Measurements from ENCODE around the gene GNAT2.
"Not testable (repeated sequence)": the region's sequence is repeated elsewhere in the genome, so short reads cannot be mapped to it uniquely, and the experiment has no call there.

Gene GNAT2

DNA sequence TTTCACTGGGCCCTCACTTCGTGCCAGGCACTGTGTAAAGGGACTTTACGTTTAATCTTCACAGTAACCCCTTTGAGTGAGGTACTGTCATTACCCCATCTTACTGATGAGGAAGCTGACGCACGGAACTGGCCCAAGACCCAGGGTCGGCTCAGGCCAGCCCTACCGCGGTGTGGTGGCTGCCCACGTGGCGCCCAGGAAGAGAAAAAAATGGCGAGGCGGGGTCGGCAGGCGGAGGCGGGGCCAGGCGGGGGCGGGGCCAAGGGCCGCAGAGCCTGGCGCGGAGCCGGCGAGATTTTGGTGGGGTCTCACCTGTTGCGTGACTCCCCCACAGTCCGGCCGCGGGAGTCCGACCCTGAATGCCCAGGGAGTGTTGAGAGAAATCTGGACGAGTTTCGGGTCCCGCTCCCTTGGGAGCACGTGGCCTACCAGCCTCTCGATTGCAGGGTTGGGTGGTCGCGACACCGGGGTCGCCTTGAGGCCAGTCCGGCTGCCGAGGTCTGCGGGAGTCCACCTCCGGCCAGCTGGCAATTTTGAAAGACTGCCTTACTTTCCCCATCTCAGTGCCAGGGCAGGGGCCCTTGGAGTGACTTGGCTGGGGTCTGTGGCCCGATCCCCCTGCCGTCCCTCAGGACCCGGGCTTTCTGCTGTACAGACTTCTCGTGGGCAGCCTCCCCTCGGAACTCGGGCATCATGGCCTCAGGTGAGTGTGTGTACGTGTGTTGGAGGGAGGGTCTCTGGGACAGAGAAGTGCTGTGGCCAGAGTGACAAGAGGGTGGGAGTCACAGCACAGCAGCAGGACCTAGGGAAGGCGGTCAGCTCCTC, at the start of gene GNAT2, which contains the start of gene AMPD2:
GNAT2 (minus strand) TSS at position 41 of the 825 bp plus-strand sequence. CDS start 6,746 bp downstream, outside the sequence.
AMPD2 (plus strand) TSS at position 262 of the 825 bp plus-strand sequence. CDS start 1,339 bp downstream, outside the sequence.
- no peak for DNase-seq

DNA sequence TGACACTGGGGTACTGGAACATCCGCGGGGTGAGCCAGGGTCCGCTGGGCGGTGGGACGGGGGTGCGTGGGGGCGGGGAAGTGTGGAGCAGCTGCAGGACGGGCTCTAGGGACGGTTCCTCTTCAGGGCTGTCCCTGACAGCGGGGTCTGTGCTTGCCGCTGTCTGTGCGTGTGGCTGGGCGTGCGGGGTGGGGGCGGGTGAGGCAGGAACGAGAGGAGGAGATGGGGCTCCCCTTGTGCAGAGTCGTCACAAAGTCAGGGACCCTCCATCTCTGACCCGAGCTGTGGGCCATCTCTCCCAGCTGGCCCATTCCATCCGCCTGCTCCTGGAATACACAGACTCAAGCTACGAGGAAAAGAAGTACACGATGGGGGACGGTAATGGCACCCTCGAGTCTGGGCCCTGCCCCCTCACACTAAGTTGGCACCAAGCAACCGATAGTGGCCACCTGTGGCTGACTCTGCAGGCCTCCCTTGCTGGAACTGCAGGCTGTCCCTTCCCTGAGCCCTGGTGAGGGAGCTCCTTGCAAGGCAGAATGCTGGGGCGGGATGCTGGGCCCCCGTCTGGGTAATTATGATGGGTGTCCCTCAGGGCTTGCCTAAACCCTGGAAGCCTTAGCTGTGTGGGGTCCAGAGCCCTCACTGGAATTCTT, 48.8 kb upstream of the GNAT2 start:
- no peak for DNase-seq

DNA sequence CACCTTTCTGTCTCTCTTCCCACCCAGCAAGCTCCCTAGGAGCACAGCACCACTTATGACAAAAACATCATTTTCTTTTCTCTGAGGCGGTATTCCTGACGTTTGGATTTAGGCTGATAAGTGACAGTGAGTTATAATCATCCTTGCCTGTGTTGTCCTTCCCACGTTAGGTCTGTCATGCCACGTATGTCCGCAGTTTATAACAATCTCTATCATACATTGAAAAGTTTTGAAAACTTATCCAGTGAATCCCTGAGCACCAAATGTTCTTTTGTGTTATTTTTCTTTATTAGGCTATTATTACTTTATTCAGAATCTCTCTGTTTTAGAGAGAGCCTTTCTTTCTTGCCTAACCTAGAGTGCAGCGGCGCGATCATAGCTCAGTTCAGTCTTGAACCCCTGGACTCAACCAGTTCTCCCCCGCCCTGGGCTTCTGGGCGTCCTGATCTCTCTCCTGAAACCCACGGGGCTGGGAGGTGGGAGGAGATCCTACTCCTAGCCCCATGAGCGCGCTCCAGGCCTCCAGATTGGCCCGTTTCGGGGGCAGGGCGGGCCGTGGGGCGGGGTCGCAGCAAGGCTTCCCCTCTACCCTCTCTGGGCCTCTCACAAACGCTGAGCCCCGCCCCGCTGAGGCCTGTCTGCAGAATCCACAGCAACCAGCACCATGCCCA, 48.2 kb upstream of the GNAT2 start, which contains the start of gene GSTM2:
GSTM2 (plus strand) TSS at position 606 of the 671 bp plus-strand sequence; CDS start at position 665, 59 bp downstream.
- DNase-seq: peak; percentile 82

DNA sequence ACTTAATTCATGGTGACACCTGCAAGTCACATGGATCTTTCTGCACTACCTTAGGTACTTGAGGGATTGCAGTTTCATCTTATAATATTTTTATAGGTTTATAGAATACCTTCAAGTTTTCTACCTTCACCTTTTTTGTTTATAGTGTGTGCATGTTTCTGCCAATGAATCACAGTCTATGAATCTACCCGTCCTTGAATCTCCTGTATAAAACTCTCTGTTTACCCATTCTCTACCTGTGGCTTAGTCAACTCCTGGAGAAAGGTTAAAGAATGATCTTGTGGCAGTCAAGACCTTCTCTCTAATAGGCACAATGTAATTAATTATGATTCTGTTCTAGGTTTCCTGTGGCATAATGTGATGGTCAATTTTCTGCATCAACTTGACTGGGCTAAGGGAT, 45.3 kb upstream of the GNAT2 start:
- no peak for DNase-seq

DNA sequence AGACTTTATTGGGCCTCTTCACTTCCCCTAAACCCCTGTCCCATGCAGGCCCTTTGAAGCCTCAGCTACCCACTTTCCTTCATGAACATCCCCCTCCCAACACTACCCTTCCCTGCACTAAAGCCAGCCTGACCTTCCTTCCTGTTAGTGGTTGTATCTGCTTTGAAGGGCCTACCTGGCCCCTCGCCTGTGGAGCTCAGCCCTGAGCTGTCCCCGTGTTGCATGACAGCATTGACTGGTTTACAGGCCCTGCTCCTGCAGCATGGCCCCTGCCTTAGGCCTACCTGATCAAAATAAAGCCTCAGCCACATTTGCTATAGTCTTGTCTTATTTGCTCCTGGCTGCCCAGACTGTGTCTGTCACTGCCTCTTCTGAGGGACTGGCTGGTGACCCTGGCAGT, 42.0 kb upstream of the GNAT2 start:
- no peak for DNase-seq

DNA sequence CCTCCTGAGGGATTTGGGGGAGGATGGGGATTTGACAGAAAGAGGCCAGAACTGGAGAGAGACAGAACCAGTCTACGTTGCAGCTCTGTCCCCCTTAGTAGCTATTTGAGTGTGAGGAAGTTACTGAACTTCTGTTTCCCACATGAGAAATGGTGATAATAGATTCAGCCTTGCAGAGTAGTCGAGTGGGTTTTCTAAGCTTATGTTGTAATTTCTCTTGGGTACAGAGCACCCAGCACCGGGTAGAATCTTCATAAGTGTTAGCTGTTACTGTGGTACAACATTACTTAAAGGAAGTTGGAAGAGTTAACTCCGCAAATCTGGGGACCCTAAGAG, 41.2 kb upstream of the GNAT2 start:
- DNase-seq: not testable (repeated sequence)

DNA sequence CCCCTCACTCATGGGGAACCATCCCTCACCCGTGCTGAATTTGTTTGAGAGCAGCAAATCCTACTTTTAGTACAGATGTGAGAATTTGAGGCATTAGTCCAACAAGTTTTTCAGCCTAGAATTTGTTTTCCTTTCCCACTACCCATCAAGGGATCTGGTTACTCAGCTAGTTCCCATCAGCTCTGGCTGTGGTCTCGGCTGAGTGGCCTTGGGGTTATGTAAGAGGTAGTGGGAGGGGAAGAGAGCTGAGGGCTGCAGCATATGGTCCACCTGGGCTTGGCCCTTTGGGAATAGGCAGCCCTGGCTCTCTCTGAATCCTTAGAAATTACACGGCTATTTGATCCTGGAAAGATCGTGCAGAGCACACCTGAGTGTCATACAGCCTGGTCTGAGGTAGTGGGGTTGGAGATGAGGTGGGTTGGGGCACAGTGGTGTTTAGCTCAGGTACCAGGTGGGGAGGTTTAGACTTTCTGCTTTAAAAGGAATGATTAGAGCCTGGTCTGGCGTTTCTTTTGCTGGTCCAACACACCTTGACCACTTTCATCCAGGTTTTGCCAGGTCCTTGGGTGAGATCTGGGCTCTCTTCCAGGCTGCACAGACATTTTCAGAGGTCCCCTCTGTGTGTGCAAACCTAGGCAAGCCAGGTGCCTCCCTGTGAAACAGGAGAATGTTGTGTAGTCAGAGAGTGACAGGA, 40.7 kb upstream of the GNAT2 start:
- no peak for DNase-seq

DNA sequence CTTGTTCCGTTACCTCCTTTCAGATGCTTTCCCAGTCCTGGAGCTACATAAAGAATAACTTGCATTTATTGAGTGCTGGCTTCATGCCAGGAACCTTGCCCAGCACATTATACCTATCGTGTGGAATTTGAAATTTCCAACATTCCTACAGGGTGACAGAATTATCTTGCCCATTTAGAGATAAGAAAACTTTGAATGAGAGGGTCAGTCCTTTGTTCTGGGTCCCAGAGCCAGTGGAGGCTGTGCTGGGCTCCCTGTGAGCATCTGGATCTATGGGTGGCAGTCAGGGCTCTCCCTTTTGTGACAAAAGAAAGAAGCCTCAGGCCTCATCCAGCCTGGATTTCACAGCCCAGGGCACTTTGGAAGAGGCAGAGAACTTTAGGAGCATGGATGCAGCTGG, 39.7 kb upstream of the GNAT2 start:
- DNase-seq: no peak

DNA sequence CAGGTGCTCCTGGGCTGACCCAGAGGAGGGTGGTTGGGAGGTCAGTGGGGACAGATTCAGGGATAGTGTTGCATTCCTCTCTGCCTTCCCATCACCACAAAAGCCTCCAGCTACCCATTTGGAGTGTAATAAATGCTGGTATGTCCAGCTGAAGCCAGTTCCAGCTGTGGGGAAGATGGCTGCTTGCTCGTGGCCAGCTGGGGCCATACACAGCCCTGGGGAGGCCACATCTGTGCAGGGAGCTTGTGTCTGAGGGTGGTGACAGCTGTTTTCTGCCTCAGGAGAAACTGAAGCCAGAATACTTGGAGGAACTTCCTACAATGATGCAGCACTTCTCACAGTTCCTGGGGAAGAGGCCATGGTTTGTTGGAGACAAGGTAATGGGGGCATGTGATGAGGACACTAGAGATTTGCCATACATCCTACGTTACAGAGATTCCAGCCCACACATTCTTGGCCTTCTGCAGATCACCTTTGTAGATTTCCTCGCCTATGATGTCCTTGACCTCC, 39.2 kb upstream of the GNAT2 start:
- no peak for DNase-seq

DNA sequence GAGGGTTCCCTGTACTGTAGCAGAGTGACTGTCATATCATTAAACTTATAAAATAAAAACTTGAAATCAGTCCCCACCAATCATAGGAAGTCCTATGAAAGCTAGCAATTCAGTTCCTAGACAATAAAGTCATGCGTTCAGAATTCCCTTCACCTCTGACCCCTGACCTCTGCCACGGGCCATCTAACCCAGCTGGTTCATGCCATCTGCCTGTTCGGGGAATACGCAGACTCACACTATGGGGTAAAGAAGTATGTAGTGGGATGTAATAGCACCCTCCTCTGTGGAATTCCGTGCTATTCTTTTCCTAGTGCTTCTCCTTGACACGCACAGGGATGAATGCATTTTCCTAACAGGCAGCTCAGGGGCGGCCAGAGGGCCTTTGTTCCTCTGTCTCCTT, 38.6 kb upstream of the GNAT2 start:
- DNase-seq: no peak

DNA sequence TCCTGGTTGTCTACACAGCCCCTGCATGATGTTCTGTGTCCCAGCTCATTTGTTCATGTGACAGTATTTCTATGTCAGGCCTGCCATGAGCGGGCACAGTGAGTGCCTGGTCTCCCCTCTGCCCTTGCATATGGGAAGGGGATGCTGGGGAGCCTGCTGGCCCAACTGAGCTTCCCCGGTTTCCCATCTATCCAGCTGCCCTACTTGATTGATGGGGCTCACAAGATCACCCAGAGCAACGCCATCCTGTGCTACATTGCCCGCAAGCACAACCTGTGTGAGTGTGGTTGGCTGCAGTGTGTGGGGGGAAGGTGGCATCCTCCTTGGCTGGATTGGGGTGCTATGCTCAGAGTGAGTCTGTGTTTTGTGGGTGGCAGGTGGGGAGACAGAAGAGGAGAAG, 38.0 kb upstream of the GNAT2 start:
- DNase-seq: no peak

DNA sequence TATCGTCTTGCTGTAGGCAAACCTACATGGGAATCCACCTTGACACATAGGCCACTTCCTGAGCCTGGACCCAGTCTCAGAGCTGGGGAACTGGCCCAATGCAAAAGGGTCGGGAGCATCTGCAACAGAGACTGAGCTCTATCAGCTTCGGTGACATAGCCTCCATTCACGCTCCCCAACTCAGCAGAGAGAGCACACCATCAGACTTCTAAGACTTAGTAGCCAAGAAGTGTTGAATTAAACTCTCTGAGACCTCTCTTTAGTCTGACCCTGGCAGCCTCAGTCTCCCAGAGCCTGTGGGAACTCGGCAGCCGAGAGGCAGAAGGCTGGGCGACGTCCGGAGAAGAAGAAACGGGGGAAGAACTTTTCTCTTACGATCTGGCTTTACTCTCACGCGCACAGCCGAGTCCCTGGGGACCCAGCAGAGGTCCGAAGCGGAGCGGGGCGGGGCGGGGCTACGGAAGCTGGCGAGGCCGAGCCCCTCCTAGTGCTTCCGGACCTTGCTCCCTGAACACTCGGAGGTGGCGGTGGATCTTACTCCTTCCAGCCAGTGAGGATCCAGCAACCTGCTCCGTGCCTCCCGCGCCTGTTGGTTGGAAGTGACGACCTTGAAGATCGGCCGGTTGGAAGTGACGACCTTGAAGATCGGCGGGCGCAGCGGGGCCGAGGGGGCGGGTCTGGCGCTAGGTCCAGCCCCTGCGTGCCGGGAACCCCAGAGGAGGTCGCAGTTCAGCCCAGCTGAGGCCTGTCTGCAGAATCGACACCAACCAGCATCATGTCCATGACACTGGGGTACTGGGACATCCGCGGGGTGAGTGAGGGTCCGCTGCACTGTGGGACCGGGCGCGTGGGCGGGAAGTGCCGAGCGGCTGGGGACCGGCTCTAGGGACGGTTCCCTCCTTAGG, 36.5 kb upstream of the GNAT2 start, which contains the start of gene GSTM4:
GSTM4 (plus strand) TSS at position 485 of the 905 bp plus-strand sequence; CDS start at position 776, 291 bp downstream.
- peak; percentile 52 for DNase-seq

DNA sequence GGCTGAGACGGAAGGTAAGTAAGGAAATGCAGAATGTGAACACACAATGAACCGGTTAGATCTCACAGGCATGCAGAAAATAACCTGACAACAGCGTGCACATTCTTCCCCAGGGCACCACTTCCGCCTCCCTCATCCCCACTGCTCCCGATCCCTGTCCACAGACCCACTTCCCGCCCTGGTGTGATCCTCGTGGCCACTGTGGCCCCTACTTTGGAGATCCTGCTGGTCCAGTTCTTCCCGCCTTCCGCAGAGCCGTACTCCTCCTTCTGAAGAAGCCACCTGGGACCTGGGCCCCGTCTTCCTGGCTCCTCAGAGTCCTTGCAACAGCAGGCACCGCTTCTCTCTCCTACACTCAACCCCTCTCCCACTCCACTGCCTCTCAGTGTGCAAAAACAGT, 35.1 kb upstream of the GNAT2 start:
- DNase-seq: no peak

DNA sequence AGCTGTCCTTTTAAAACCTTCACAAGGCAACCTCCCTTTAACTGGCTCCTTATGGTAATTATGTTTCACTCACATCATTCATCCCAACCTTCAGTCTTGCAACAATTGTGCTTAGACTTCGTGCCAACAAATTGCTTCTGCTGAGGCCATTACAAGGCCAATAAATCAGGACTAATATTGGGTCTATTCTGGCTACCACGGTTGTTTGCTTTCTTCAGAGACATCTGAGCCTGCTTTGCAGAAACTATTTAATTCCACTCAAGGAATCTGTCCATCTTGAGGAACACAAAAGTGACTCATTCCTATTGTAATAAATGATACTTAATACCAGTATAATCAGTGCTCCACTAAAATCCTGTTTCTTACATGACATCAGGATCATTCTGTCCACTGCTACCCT, 33.9 kb upstream of the GNAT2 start:
- no peak for DNase-seq

DNA sequence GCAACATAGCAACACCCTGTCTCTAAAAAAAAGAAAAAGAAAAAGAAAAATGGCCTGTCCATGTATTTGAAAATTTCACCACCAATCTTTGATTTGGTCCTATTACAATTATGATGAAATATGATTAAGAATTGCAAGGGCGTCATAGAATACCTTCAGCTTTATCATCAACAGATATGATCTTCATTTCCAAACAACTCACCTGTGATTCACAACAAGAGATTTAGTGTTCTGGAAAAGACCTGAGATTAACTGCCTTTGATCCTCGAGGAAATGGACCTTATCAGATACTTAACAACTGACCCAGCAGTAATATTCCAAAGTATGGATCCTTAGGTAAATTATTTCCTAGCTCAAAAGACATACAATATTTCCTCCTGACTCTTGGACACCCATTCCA, 33.0 kb upstream of the GNAT2 start:
- DNase-seq: no peak

DNA sequence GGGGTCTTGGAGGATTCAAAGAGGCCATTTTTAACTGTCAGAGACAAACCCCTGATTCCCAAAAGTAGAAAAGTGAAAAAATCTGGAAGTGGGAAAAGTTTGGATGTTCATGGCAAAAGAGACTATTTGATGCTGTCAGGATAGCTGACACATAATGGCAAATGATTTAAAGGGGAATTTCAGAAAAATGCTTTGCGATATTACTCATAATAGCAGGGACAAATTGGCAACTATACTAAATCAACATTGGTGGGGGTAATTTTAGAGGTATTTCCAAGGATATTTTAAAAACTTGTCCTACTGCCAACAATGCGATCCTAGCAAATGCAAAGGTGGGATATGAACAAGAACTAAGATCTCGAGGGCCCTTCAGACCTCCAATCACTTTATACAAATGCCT, 31.2 kb upstream of the GNAT2 start:
- DNase-seq: no peak

DNA sequence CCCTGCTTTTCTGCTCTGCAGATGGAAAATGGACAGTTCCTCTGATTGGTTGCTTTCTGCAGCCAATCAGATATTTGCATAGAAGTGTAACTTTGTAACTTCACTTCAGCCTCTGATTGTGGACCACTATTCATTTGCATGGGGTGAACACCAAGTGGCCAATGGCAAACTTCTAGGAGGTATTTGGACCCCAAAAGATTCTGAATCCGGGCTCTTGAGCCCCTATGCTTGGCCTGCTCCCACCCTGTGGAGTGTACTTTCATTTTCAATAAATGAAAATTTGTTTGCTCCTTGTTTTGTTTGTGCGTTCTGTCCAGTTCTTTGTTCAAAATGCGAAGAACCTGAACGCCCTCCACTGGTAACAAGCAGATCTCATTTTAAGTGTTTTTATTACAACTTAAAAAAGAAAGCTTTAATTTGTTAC, 30.1 kb upstream of the GNAT2 start:
- no peak for DNase-seq

DNA sequence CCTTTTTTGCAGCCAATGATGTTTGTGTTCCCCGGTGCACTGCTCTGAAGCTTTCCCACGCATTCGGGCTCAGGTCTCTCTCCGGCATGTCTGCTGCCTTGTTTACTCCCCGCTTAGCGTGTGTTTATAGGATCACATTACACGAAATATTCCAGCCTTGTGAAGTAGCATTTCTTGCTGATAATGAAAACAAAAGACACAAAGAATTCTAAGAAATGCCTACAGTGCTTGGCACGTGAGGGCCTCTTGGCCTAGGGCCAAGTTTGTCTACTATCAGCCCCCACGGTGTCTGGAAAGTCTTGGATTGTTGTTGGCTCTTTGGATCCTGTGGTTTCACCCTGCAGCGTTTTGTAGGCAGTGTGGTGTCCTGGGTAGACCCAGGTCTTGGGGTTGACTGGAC, 25.3 kb upstream of the GNAT2 start:
- no peak for DNase-seq

DNA sequence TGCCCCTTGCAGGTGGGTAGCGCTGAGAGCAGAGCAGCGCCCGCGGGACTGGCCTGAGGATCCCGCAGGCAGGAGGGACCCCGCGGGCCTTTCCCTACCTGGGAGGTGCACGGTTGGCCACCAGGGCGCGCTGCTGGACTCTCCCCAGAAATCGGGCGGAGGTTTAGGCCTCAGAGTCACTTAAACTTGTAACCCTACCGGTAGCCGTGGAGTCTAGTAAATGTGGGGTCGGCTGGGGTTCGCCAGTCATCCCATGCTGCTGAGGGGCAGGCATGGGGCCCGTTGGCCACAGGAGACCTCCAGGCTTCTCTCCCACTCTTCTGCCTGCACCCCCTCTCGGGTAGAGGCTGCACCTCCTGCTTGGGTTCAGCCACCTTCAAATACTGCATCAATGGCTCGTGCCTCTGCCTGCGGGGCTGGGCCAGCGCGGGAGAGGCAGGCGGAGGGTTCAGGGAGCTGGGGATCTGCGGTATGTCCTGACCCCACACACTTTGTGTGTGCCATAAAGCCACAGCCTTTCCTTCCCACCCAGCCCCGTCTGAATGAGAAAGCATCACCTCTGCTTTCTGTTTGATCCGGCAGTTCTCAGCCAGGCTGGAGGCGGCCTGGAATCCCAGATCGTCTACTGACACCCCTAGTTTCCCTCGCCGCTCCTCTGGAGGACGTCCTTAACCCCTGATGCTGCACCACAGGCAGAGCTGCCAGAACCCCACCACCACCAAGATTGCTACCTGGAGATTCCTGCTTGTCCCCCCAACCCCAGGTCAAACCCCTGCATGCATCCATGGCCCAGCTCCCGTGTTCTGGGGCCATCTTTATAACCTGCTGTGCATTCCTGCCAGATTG, 24.2 kb upstream of the GNAT2 start:
- peak; percentile 45 for DNase-seq

DNA sequence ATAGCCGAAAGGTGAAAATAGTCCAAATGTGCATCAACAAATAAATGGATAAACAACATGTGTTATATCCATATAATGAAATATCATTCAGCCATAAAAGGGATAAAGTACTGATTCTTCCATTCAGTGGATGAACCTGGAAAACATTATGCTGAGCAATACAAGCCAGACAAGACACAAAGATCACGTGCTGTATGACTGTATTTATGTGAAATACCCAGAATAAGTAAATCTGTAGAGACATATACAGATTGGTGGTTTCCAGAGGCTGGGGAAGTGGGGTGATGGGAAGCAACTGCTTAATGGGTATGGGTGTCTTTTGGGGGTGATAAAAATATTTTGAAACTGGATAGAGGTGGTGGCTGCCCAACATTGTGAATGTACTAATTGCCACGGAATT, 23.2 kb upstream of the GNAT2 start:
- no peak for DNase-seq

DNA sequence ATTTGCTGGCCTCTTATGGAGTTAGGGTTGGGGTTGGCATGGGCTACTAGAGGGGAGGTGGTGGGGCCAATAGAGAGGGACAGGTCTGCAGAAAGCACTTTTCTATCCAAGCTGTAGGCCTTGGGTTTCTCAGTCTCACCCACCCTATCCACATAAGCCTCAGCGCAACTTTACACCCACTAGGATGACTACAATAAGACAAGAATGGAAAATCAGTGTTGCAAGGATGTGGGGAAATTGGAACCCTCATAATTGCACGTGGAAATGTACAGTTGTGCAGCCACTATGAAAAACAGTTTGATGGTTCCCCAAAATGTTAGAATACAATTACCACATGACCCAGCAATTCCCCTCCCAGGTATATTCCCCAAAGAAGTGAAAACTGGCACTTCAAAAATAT, 22.4 kb upstream of the GNAT2 start:
- no peak for DNase-seq

Measured in NCI-H510A (cell line).